GM21447 (cell line): ENCODE data around the gene ZNF282.
A peak's percentile ranks its signal among the peaks of the same experiment; 100 is the strongest.

Source experiments
- ATAC-seq: cut with Tn5 transposase; IDR thresholded peaks from one replicate; pipeline ENCODE4 v1.9.1; 2021; ENCODE audit not compliant: unreplicated experiment

ZNF282 gene

GRCh38 chr7:149195180-149196150 is at the start of gene ZNF282:
Gene ZNF282, plus strand, starts transcription at chr7:149195546. Its CDS starts 44 bp downstream, at chr7:149195590.
- peak; percentile 93 for ATAC-seq

DNA sequence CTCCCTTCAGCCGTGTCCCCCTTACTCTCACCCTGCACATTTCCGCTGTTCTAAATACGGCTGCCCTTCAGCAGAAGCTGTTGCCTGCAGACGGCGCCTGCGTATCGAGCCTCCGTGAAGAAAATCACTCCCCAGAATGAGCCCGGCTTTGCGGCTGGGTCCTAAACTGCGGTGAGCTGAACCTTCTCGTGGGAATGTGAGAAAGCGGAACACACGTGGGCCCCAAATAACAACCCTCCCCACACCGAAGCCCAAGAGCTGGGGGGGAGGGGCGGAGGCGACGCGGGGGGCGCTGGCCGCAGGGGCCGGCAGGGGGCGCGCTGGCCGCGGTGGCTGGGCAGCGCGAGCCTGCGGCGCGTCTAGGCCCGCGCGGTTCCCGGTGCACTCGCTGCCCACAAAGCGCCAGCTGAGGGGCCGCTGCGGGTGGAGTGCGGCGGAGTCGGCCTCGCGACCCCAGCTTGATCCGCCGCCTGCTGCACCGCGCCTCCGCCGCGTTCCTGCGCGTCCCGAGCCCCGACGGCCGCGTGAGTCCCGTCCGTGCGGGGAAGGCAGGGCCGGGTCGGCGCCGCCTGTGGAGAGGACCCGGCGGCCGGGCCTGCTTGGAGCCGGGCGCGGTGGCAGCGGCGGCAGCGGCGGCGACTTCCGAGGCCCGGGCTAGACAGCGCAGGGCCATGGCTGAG is 48.1 kb upstream of the ZNF282 start, which contains the start of gene ZNF398:
Gene ZNF398 (plus strand): TSS at position 382 of the 680 bp plus-strand sequence. CDS start 290 bp downstream, at position 672.
- ATAC-seq = peak; percentile 70

DNA sequence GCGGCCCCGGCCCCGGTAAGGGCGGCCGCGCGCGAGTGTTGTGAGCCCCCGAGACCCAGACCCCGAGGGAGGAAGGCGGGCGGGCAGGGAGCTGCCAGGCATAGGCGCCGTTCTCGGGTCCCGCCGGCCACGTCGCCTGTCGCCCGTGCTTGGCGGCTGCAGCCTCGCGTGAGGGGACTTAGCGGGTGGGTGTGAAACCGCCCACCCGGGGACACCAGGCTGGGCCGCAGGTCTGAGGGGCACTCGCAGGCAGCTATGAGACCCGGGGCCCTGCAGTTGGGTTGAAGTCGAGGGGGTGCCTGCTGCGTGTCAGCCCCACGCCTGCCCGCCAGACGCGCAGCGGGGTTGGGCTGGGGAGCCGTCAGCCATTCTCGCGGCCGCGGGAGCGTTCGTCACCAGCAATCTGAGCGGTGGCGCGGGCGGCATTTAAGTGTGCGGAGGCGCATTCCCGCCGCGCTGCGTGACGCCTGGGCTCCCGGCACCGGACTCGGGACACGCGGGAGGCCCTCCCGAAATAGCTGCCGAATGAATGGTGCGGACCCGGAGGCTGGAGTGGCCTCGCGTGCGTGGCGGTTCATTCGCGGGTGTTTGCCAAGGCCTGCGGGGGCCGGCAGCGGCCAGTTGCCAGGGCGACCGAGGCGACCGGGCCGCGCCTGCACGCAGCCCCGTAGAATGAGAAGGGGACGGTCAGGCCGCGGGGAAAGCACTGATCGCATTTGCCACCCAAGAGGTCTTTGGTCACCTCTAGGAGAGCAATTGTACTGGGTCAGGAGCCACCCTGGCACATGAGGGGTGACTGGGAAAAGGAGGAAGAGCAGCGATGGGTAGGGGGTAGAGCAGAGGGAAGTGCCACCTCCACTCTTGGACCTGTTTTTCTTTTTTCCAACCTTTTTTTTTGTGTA is 47.3 kb upstream of the ZNF282 start:
- ATAC-seq = peak; percentile 27

GRCh38 chr7:149150981-149151380 is 44.4 kb upstream of the ZNF282 start:
- no peak for ATAC-seq

DNA sequence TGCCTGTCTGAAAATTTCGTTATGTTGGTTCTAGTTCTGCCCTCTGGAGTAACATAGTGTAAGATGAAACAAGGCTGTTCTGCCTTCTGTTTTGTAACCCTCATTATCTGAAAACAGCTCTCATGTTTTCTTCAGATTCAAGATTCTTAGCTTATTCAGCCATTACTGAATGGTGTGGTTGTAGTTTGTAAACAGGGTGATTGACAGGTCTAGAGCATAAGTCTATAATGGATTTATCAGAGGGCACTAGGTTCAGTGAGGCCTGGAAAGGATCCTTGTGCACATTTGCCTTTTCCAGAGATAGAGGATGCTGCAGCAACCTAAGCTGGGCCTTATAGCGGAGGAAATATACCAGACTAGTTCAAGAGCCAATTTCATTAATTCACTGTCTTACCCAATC is 42.0 kb upstream of the ZNF282 start:
- ATAC-seq = no peak

GRCh38 chr7:149154056-149154455 is 41.3 kb upstream of the ZNF282 start:
- ATAC-seq = no peak

GRCh38 chr7:149156898-149157297 is 38.4 kb upstream of the ZNF282 start:
- ATAC-seq = no peak

DNA sequence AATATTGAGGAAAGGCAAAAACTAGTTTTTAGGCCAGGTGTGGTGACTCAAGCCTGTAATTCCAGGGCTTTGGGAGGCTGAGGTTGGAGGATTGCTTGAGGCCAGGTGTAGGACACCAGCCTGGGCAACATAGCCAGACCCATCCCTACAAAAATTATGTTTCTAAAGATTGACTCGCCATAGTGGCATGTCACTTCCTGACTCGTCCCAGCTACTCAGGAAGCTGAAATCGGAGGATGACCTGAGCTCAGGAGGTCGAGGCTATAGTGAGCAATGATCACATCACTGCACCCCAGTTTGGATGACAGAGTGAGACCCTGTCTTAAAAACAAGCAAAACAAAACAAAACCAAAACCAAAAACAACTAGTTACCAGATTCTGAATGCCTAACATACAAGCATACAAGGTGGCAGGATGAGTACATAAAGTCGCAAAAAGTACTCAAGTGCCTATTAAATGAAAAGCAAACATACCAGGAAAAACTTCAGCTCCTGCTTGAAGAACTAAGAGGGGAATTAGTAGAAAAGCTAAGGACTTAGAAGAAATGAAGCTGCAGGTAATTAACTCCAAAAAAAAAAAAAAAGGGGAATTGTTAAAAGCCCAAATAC is 34.0 kb upstream of the ZNF282 start:
- no peak for ATAC-seq

GRCh38 chr7:149166142-149166541 is 29.2 kb upstream of the ZNF282 start:
- ATAC-seq = no peak

DNA sequence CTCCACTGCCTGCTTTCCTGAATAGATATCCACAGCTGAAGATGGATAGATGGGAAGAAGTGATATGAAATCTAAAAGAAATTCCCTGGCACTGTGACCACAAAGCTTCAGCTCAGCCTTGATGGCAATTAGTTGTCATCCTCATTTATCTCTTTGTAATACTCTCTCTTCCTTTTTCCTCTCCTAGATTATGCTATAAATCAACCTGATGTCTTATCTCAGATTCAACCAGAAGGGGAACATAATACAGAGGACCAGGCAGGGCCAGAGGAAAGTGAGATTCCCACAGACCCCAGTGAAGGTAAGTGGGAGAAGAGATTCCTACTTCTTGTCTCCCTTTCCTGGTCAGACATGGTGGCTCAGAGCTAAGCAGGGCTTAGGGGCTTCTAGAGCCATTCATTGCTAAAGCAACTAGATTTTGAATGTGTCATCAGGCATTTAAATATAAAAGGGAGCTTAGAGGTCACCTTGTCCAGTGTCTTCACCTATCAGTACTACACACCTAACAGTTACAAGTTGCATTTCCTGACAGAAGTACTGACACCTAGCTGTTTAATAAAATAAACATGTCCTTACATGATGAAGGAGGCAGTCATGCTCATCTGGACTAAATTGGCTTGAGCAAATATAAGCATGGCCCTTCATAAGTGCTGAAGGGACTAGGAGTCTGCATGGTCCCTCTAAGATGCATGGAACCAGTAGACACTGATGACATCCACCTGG is 28.6 kb upstream of the ZNF282 start:
- ATAC-seq = no peak

DNA sequence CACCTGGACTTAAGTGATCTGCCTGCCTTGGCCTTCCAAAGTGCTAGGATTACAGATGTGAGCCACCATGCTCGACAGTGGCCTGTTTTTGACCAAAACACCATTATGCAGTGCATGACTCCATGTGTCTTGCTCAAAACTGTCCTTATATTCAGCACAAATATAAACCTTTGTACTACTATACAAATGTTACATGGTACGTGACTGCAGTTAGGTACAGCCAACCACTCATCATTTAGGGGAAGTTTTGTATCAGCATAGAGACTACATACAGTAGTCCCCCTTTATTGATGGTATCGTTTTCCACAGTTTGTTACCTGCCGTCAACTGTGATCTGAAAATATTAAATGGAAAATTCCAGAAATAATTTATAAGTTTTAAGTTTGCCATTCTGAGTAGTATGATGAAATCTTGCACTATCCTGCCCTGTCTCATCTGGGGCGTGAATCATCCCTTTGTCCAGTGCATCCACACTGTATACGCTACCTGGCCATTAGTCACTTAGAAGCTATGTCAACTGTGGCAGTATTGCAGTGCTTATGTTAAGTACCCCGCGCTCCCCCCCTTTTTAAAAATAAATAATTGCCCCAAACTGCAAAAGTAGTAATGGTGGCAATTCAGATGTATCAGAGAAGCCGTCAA is 23.3 kb upstream of the ZNF282 start:
- ATAC-seq = no peak

- no peak for ATAC-seq
Observed at GRCh38 chr7:149172534-149172920, 22.8 kb upstream of the ZNF282 start.

DNA sequence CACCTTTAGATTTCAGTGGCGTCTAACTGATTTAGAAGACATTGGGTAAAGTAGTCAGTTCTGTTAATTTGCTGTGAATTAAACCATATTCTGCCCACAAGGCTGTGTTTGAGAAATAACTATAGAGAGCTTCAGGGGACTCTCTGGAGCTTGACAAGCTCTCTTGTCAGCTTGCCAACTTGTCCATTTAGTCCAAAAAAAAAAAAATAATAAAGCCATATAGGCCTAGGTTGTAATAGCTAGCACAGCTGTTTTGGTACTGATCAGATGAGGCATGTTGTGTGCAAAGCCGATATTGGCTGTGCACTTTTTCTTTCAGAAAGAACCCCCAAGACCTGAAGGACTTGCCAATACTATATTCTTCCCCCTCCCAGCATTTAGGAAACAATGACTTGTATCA is 20.2 kb upstream of the ZNF282 start:
- no peak for ATAC-seq

GRCh38 chr7:149179241-149179640 is 16.1 kb upstream of the ZNF282 start:
- no peak for ATAC-seq

DNA sequence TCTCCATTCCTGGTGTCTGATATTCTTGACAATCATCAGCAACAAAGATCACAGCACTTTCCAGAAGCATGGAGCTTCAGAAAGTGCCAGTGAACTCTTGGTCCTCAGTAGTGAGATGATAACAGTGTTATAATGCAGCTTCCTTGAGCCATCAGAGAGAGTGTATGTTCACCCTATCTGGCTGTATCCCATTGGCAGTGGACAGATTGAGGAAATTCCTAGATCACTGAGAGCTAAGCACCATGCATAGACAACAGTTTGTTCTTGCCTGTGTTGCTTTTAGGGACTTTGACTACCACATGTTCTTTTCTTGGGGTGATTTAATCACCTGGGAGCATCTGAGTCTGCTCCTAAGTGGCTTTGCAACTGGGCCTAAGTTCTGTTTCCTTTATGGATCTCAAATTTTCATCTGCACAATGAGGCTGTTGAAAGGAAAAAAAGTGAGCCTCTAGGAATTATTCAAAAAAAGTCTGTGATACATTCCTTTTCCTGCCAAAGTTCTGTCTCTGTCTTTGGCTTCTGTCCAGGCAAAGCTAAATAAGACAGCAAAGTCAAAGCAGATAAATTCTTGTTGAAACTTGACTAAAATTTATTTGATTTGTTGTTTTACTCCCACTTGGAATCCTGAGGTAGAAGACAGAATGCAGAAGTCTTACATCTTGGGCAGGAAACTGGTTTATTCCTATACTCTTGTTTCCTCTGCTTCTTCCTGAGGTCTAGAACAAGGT is 14.5 kb upstream of the ZNF282 start:
- ATAC-seq = no peak

DNA sequence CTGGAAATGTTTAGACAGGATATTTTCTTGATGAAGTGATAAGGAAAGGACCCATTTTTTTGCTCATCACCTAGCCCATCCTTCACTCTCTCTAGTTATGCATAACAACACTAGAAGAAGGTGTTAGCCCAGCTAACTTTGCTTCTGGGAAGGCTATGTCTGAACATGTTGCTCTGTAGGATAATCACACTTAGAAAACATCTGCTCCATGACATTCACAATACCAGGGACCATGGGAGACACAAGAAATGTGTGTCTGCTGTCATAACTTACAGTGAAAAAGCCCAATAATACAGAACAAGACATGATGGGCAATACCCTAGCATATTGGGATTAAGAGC is 13.9 kb upstream of the ZNF282 start:
- ATAC-seq = no peak

- no peak for ATAC-seq
Observed at GRCh38 chr7:149184274-149184673, 11.1 kb upstream of the ZNF282 start.

DNA sequence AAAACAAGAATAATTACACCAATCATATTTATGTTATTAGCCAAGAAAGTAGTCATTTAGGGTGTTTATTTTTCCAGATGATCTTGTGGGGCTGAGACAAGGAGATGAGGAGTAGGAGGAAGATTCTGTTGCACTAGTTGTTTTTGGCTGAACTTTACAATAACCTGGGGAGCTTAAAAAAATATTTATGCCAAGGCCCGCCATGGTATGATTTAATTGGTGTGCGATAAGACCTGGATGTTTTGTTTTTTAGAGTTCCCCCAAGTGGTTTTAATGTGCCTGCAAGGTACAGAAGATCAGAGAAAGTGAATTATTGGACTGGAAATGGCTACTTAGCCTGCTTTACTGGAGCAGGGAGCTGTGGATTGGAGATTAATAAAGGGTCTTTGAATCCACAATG is 7.1 kb upstream of the ZNF282 start:
- ATAC-seq = no peak
